ENCODE measurements around the gene ERP27. TPM values are rescaled to one million over a fixed set of nuclear protein-coding genes. Genes with fewer than 3 reads are reported as not detected.

ERP27 gene
- total and polyA plus RNA-seq, 8 donors: 1.1 to 12.3 (median 1.3) TPM; not detected in 1

- Histone ChIP-seq H3K27me3 (no peaks in the 10 kb centered on the region), H3K4me3 (no peak overlapping the region), H3K36me3 (no peaks in the 10 kb centered on the region), H3K27ac (no peak overlapping the region), H3K9me3 (no peaks in the 10 kb centered on the region), H3K4me1 (no peaks in the 10 kb centered on the region)
- 80 to 92% (median 87%) methylated on average over 3 of the region's 3 CpGs for WGBS, 5 donors
- intact Hi-C loops (cut with DNase I; ENCODE audit: low total_unique reads): no loop called here
- no peak for TF ChIP-seq EP300 (IDR thresholded peaks at IDR 0.05)
- TF ChIP-seq CTCF (IDR thresholded peaks at IDR 0.05): no peak
- TF ChIP-seq POLR2A (IDR thresholded peaks at IDR 0.05): no peak
- TF ChIP-seq POLR2AphosphoS5 (IDR thresholded peaks at IDR 0.05): no peak
- no peak for DNase-seq
Measured at GRCh38 chr12:14976658-14977057, 38.3 kb upstream of the ERP27 start.

- H3K27me3 ChIP-seq: no peaks in the 10 kb centered on the region
- no peak overlapping the region for H3K4me3 ChIP-seq
- H3K36me3 ChIP-seq: no peaks in the 10 kb centered on the region
- no peaks in the 10 kb centered on the region for H3K4me1 ChIP-seq
- H3K9me3 ChIP-seq: no peaks in the 10 kb centered on the region
- no peak overlapping the region for H3K27ac ChIP-seq
- 72 to 93% (median 87%) methylated on average over 4 of the region's 4 CpGs for WGBS, 5 donors
- TF ChIP-seq POLR2AphosphoS5 (IDR thresholded peaks at IDR 0.05) (no peak), CTCF (IDR thresholded peaks at IDR 0.05) (no peak), POLR2A (IDR thresholded peaks at IDR 0.05) (no peak), EP300 (IDR thresholded peaks at IDR 0.05) (no peak)
- intact Hi-C loops (cut with DNase I; ENCODE audit: low total_unique reads): no loop called here
- DNase-seq: no peak
Measured at GRCh38 chr12:14975457-14975856, 37.1 kb upstream of the ERP27 start.

GRCh38 chr12:14974633-14975032 lies 36.3 kb upstream of the ERP27 start:
- WGBS, 5 donors: 91 to 94% (median 93%) methylated on average over 3 of the region's 3 CpGs
- no peak for DNase-seq
- intact Hi-C loops (cut with DNase I; ENCODE audit: low total_unique reads): no loop called here
- no peaks in the 10 kb centered on the region for H3K27me3 ChIP-seq
- H3K36me3 ChIP-seq: no peaks in the 10 kb centered on the region
- TF ChIP-seq POLR2AphosphoS5 (IDR thresholded peaks at IDR 0.05) (no peak), EP300 (IDR thresholded peaks at IDR 0.05) (no peak), POLR2A (IDR thresholded peaks at IDR 0.05) (no peak), CTCF (IDR thresholded peaks at IDR 0.05) (no peak)
- no peaks in the 10 kb centered on the region for H3K4me1 ChIP-seq
- H3K9me3 ChIP-seq: no peaks in the 10 kb centered on the region
- no peak overlapping the region for H3K27ac ChIP-seq
- H3K4me3 ChIP-seq: no peak overlapping the region

GRCh38 chr12:14972816-14973215 lies 34.5 kb upstream of the ERP27 start, which contains the start of gene PDE6H:
Gene PDE6H (plus strand): TSS chr12:14973042. CDS start chr12:14978013, 4,971 bp downstream.
- DNase-seq: no peak
- H3K27me3 ChIP-seq: no peaks in the 10 kb centered on the region
- TF ChIP-seq CTCF (IDR thresholded peaks at IDR 0.05) (no peak), POLR2A (IDR thresholded peaks at IDR 0.05) (no peak), EP300 (IDR thresholded peaks at IDR 0.05) (no peak), POLR2AphosphoS5 (IDR thresholded peaks at IDR 0.05) (no peak)
- no peak within 1 kb of the TSS for H3K27ac ChIP-seq
- H3K4me1 ChIP-seq: no peaks in the 10 kb centered on the region
- H3K36me3 ChIP-seq: no peaks in the 10 kb centered on the region
- no peaks in the 10 kb centered on the region for H3K9me3 ChIP-seq
- H3K4me3 ChIP-seq: no peak within 1 kb of the TSS
- WGBS, 5 donors: 76 to 87% (median 80%) methylated on average over 2 of the region's 2 CpGs
- intact Hi-C loops (cut with DNase I; ENCODE audit: low total_unique reads): no loop called here

Data from stomach (tissue), 9 donors.